NCI-H1417 treated with DMSO at 0.1 percent for 48 hours (cell line): ENCODE data around the gene SCAPER.
"Not testable (repeated sequence)": the region's sequence is repeated elsewhere in the genome, so short reads cannot be mapped to it uniquely, and the experiment has no call there.

Experiments used
- DNase-seq: peaks from one replicate; lab custom pipeline; 2025; lab: John Stamatoyannopoulos, UW

SCAPER gene

DNA sequence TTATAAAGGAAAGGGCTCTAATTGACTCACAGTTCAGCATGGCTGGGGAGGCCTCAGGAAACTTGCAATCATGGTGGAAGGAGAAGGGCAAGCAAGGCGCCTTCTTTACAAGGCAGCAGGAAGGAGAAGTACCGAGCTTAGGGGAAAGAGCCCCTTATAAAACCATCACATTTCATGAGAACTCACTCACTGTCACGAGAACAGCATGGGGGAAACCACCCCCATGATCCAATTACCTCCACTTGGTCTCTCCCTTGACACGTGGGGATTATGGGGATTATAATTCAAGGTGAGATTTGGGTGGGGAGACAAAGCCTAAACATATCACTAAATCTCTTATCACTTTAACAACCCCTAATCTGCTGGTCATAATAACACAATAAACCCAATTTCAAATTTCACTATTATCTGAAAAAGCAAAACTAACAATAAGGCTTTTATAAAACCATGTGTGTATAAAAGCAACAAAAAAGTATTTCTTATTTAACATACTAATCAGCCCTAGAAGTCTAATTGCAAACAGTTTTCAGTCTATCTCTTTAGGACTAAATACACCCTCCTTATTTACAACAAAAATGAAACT lies 43.2 kb downstream of the SCAPER start:
- no peak for DNase-seq

DNA sequence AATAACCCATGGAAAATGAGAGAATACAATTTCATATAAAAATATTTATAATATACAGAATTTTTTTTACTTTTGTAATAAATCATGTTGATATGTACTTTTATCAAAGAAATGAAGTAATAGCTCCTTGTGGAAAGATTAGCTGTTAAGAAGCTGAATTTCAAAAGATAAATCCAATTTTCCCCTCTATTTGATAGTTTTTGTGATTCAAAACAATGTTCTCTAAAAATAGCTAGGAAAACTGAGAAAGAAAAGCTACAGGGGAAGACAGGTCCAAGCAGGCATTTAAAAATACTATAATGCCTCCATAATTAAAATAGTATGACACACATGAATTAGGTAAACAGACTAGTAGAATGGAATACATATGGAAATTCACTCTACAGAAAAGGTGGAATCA lies 44.9 kb downstream of the SCAPER start:
- DNase-seq = no peak

DNA sequence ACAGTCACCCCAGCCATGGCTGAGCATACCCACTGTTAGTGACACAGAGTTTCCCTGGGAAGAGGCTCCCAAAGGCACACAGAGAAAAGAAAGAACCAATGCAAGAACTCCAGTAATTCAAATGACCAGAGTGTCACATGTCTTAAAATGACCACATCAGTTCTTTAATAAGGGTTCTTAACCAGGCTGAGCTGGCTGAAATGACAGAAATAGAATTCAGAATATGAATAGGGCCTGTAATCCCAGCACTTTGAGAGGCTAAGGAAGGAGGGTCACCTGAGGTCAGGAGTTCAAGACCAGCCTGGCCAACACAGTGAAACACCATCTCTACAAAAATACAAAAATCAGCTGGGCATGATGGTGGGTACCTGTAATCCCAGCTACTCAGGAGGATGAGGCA lies 54.8 kb downstream of the SCAPER start:
- DNase-seq = not testable (repeated sequence)

DNA sequence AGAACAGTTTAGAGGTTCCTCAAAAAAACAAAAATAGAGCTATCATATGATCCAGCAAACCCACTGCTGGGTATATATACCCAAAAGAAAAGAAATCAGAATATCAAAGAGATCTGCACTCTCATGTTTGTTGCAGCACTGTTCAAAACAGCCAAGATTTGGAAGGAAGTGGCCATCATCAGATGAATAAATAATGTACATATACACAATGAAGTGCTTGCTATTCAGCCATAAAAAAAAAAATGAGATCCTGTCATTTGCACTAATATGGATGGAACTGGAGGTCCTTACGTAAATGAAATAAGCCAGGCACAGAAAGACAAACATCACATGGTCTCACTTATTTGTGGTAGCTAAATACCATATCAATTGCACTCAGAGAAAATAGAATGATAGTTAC lies 58.4 kb downstream of the SCAPER start:
- no peak for DNase-seq

DNA sequence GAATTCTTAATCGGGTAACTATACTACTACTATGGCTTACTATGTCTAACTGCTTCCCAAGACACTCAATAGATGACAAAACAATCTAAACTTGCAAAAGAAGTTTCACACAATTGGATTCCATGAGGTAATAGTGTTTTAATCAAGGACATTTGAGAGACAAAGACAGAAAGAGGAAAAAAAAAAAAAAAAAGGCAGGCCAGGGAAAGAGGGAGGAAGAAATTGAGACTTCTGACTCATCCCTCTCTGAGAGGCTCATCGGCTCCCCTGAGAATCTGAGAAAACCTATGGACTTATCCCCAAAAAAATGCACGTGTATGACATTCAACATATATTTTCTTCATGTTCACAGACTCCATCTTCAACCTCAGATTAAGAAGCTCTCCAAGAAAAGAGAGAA lies 61.0 kb downstream of the SCAPER start:
- DNase-seq = no peak

DNA sequence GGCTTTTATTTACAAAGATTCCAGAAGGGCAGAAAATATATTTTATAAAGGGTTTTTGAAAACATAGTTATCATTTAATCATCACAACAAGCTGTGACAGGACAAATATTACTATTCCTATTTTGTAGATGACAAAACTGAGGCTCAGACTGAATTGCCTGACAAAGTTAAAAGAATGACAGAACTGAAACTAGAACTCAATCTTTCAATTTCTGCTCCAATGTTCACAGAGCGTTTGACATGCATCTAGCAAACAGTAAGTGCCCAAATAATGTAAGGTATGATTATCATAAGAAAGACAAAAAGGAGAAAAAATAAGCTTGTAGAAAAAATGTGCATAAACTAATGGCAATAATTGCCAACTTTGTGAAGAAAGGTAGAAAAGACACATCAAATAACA lies 61.9 kb downstream of the SCAPER start:
- no peak for DNase-seq

DNA sequence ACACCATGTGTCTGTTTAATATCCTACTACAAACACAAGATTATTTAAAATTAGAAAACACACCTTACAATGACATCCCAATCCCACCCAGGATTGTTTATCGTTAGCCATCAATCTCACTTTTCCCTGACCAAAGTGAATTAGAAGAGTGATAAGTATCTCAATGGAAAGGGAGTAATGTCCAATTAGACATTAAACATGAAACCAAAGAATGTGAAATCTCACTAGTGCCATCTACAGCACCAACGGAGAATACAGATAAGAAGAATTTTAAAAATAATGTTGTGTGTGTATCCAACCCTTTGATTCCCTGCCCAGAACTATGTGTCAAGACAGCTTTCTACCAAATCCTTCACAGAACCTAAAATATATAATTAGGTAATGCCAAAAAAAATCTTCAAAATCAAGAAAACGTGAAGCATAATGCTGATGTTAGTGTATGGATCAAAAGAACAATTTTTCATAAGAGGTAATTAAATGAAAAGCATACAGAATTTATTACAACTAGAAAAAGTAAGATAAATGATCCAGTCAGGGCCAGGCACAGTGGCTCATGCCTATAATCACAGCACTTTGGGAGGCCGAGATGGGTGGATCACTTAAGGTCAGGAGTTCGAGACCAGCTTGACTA lies 64.2 kb downstream of the SCAPER start:
- no peak for DNase-seq

DNA sequence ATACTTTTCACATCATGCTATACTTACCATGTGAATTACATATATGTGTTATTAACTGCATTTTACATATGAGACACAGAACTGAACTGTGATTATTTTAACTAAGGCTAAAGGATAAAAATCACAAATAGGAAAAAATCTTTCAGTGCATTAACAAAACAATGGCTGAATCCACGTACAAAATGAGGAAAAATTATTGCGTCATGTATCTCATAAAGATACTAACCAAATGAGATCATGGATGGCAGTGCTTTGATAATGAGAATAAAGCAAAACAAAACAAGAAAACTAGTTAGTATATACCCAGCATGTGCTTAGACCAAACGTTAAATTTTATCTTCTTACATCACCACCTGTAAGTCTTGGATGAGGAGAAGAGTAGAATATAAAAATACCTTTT lies 66.0 kb downstream of the SCAPER start:
- DNase-seq = no peak

DNA sequence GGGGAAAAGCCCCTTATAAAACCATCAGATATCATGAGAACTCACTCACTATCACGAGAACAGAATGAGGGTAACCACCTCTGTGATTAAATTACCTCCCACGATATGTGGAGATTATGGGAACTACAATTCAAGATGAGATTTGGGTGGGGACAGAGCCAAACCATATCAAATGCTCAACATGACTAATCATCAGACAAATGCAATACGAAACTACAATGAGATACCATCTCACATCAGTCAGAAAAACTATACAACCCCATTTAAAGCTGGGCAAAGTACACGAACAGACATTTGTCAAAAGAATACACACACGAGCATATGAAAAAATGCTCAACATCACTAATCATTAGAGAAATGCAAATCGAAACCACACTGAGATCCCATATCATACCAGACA lies 67.7 kb downstream of the SCAPER start:
- no peak for DNase-seq

DNA sequence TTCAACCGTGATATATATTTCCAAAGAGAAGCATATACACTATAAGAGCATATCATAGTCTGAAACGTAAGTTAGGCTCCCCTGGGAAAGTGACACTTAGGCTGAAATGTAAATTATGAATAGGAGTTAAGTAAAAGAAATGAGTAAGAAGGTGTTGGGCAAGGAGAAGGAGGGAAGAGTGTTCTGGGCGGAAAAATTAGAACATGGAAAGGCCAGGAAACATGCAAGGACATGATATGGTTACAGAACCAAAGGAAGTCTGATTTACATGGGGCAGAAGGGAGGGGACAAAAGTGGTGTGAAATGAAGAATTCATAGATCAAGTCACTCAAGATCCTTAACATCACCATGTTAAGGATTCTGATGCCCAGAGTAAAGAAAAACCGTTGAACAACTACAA lies 75.2 kb downstream of the SCAPER start:
- no peak for DNase-seq

DNA sequence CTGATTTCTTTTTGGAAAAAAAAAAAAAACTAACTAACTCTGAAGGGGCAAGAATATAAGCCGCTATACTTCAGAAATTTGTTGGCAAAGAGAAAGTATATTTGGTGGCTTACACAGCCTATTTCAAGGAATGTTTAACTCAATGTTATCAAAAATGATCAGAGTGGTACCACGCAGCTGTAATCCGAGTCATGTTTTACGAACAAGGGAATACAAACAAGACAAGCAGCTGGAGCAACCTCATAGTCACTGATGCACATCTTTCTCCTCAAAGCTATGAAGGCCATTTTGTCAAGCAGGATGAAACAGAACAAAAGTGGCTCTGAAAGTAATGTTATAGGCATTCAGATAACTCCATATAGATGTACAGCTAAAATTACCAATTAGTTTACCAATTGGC lies 81.2 kb downstream of the SCAPER start:
- no peak for DNase-seq

DNA sequence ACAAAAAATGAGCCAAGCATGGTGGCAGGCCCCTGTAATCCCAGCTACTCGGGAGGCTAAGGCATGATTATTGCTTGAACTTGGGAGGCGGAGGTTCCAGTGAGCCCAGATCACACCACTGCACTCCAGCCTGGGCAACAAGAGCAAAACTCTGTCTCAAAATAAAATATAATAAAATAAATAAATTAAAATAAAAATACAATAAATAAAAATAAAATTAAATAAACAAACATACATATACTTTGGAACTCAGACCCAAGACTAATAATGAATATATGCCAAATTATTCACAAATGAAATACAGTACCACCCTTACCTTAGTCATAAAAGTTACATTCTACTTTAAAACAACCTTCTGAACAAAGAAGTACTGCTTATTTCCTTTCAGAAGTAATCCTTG lies 81.8 kb downstream of the SCAPER start:
- DNase-seq = no peak

DNA sequence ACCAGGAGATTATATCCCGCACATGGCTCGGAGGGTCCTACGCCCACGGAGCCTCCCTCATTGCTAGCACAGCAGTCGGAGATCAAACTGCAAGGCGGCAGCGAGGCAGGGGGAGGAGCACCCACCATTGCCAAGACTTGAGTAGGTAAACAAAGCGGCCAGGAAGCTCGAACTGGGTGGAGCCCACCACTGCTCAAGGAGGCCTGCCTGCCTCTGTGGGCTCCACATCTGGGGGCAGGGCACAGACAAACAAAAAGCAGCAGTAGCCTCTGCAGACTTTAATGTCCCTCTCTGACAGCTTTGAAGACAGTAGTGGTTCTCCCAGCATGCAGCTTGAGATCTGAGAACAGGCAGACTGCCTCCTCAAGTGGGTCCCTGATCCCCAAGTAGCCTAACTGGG lies 86.2 kb downstream of the SCAPER start:
- not testable (repeated sequence) for DNase-seq

DNA sequence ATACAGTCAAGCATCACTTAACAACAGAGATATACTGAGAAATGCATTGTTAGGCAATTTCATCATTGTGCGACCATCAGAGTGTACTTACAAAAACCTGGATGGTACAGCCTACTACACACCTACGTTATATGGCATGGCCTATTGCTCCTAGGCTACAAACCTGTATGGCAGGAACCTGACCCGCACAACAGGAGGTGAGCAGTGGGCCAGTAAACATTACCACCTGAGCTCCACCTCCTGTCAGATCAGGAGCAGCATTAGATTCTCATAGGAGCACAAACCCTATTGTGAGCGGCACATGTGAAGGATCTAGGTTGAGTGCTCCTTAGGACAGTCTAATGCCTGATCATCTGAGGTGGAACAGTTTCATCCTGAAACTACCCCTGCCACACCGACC lies 89.7 kb downstream of the SCAPER start:
- no peak for DNase-seq

DNA sequence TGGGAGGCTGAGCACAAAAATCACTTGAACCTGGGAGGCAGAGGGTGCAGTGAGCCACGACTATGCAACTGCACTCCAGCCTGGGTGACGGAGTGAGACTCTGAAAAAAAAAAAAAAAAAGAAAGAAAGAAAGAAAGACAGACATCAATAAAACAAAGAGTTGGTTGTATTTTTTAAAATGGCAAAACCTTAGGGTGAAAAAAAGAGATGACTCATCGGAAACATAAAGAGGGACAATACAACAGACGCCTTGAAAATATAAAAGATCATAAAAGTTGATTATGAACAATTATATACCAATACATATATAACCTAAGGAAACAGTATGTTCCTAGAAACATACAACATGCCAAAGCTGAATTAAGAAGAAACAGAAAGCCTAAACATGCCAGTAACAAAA lies 92.8 kb downstream of the SCAPER start:
- DNase-seq = no peak

DNA sequence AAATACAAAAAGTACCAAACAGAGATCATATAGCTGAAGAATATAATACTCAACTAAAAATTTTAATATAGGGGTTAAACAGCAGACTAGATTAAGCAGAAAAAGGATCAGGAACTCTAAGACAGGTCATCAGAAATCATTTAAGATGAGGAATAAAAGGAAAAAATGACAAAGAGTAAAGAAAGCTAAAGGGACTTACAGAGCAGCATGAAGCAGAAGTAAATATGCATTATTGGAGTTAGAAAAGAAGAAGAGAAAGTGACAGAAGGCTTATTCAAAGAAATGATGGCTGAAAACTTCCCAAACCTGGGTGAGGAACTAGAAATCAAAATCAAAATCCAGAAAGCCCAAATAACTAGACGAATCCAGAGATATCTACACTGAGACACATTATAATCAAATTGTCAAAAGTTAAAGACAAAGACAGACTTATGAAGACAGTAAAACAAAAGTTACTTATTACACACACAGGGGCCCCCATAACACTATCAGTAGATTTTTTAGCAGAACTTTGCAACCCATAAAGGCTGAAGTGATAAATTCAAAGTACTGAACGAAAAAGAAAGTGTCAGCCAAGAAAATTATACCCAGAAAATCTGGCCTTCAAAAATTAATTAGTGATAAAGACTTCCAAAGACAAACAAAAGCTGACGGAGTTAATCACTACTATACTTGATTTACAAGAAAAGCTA lies 95.6 kb downstream of the SCAPER start:
- no peak for DNase-seq

DNA sequence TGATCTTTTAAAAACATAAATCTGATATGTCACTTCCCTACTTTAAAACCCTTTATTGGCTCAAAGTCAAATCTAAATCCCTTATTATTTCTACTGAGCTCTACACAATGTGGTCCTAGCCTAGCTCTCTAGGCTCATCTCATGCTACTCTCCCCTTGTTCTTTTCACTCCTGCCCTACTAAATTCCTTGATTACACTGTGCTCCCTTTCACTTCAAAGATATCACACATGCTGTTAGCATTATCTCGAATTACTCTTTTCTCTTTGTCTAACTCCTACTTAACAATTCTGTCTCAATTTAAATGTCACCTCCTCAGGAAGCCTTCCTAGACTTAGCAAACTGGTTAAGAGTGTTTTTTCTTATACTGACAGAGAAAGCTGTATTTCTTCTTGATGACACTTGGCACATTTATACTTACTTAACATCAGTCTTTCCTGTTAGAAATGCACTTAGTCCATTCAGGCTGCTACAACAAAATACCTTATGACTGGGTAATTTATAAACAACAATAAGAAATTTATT lies 102.0 kb downstream of the SCAPER start:
- DNase-seq = no peak

DNA sequence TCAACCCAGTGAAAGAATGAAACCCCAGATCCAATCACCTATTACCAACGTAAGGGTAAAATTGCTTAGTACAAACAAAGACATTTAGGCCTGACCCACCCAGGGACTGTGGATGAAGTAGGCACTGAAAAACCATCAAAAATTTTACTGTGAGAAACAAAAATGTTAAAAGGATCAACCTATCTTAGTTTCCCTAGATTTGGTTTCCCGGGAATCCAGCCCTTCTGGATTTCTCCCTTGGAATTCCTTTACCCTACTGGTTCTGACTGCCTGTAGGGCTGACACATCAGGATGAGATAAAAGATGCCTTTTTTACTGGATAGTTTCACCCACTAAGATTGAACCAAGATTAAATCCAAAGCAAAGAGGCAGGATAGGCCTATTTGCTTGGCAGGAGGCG lies 102.7 kb downstream of the SCAPER start:
- no peak for DNase-seq

DNA sequence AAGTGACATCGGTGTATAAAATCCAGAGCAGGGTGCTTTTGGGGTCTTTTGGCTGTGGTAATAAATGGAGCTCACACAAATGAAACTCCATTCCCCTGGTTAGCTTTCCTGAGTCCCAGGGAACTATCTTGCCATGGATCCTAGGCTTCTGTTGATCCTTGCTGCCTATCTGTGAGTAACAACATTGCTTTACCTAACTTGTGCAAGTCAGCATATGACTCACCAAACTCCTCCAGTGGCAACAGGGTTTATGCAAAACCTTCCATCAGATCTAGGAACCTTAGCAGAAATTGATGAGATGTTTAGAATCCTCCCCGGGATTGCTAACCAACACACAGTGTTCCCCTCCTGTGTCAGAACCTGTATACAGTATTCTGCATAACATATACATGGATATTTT lies 105.4 kb downstream of the SCAPER start:
- DNase-seq = no peak

DNA sequence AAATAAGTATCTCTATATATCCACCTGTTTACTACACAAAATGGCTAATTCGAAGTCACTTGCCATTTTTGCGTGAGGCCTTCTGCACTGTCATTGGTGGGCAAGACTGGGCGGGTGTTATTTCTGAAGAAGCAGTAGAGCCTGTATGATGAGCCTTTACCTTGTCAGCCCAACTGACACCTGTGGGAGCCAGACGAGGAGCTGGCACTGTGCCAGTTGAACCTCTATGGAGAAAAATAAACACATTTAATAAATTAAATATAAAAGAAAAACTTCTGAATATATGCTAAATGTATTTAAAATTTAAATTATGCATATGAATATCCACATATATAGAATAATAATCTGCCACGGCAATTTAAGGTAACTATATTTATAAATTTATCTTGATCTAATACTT lies 109.9 kb downstream of the SCAPER start:
- no peak for DNase-seq

DNA sequence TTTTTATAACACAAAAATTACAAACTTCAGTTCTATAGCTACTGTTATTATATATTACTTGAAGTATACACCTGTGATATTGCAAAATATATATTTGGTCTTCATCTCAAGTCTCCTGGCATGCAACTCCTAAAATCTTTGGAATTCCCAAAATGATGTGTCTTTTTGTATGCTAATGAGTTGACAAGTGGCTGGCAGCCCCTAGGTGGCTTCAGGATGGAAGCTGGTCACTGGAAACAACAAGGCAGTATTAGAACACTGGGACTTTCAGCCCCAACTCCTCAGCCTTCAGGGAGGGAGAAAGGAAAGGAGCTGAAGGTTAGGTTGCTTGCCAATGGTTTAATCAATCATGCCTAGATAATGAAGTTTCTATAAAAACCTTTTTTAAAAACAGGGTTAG lies 112.0 kb downstream of the SCAPER start:
- no peak for DNase-seq

DNA sequence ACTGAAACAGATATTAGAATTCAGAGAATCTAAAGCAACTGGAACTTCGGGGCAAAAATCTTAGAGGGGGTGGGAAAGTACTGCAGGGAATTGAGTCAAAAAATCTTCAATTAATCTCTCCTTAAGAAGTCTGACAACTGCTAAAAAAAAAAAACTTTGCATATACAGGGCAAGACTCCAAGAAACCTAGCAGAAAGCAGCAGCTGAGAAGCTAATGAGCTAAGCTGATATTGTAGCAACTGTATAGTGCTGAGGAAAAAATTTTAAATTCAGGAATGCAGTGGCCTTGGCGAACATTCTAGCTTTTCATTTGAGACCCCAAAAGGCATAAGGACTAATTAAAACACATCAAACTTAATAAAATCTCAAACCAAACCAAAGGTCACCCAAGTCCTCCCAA lies 113.6 kb downstream of the SCAPER start:
- DNase-seq = no peak

DNA sequence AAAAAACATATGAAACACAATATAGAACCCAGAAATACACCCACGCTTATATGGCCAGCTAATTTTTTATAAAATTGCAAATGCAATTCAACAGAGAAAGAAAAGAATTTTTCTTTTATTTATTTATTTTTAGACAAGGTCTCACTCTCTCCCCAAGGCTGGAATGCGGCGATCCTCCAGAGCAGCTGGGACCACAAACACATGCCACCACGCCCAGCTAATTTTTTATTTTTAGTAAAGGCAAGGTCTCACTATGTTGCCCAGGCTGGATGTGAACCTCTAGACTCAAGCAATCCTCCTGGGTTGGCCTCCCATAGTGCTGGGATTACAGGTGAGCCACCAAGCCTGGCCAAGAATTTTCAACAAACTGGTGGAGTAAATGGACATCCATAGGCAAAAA lies 117.9 kb downstream of the SCAPER start:
- no peak for DNase-seq

DNA sequence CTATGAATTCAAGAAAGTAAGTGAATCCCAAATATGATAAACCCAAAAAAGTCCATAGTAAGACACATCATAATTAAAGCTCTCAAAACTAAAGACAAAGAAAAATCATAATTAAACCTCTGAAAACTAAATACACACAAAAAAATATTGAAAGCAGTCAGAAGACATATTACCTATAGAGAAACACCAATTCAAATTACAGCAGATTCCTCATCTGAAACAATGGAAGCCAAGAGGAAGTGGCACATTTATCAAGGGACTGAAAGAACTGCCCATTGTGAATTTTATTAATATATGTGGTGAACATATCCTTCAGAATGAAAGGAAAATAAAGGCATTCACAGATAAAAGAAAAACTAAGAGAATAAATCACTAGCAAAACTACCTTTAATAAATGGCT lies 128.2 kb downstream of the SCAPER start:
- no peak for DNase-seq
